SJCRH30 (cell line): ENCODE measurements around the gene TRIO. TPM values are rescaled to one million over a fixed set of nuclear protein-coding genes. Genes with fewer than 3 reads are reported as not detected.

Source experiments
- DNase-seq, 2 experiments: peaks; one replicate each; pipeline ENCODE4 v3.0.0-alpha.2; 2015 to 2020
- H3K27ac ChIP-seq: fragments of 250-450 bp; sonication (Bioruptor Pico); 2 replicates; pipeline ENCODE4 v1.5.1; 2020; ENCODE audit warnings: mild to moderate bottlenecking, moderate library complexity
- H3K27me3 ChIP-seq: fragments of 250-450 bp; sonication (Bioruptor Pico); 2 replicates; pipeline ENCODE4 v1.5.1; 2020; ENCODE audit warnings: mild to moderate bottlenecking, moderate library complexity
- H3K36me3 ChIP-seq: fragments of 250-450 bp; sonication (Bioruptor Pico); 2 replicates; pipeline ENCODE4 v1.5.1; 2020; ENCODE audit warnings: mild to moderate bottlenecking, moderate library complexity
- H3K4me1 ChIP-seq: fragments of 250-450 bp; sonication (Bioruptor Pico); 2 replicates; pipeline ENCODE4 v1.5.1; 2020; ENCODE audit warnings: mild to moderate bottlenecking, moderate library complexity
- H3K4me3 ChIP-seq: fragments of 250-450 bp; sonication (Bioruptor Pico); 2 replicates; pipeline ENCODE4 v1.5.1; 2020; ENCODE audit warnings: mild to moderate bottlenecking, moderate library complexity
- H3K9me3 ChIP-seq: fragments of 250-450 bp; sonication (Bioruptor Pico); replicated peaks from 2 replicates; pipeline ENCODE4 v1.5.1; 2020; ENCODE audit warnings: mild to moderate bottlenecking, moderate library complexity
- total RNA-seq: library from RNA; depleted of rRNA; stranded (reverse); fragments of >200 nt; shearing (Covaris generic); gene quantifications from 2 replicates; pipeline ENCODE4 v1.2.3, GENCODE V29; 2014

TRIO gene
- total RNA-seq, 1 experiment from 2014 or later: 82.9 TPM

DNA sequence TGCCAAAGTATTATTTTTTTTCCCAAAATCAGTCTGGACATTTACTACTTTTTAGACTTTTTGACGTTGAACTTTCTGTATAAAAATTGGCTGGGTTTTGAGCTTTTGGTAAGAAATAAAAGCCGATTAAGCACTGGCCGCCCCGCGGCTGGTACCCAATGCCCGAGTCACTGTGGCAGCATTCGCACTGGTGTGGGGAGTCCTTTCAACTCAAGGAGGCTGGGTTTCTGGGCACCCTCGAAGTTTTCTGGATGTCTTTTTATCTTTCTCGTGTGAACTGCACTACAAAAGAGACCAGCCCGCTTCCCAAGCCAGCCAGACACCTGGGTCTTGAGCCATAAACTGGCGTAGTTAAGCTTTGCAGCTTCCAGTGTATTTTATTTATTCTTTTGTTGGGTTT is 366.4 kb downstream of the TRIO start:
- no peak overlapping the region for H3K27ac ChIP-seq
- no peaks in the 10 kb centered on the region for H3K27me3 ChIP-seq
- H3K36me3 ChIP-seq: 0 out of 2 replicates have a peak, but pooled peaks cover under 1% of the 10 kb centered on the region
- H3K4me1 ChIP-seq: no peaks in the 10 kb centered on the region
- no peaks in the 10 kb centered on the region for H3K9me3 ChIP-seq
- DNase-seq: no peak
- H3K4me3 ChIP-seq: no peak overlapping the region

- Histone ChIP-seq H3K4me1 (no peaks in the 10 kb centered on the region), H3K36me3 (no peaks in the 10 kb centered on the region), H3K9me3 (no peaks in the 10 kb centered on the region), H3K4me3 (no peak overlapping the region), H3K27ac (no peak overlapping the region), H3K27me3 (no peaks in the 10 kb centered on the region)
- DNase-seq: no peak
Observed at GRCh38 chr5:14510156-14510734, 367.1 kb downstream of the TRIO start.

GRCh38 chr5:14510880-14511279 is 367.7 kb downstream of the TRIO start:
- Histone ChIP-seq H3K4me1 (no peaks in the 10 kb centered on the region), H3K9me3 (no peaks in the 10 kb centered on the region), H3K4me3 (no peak overlapping the region), H3K36me3 (no peaks in the 10 kb centered on the region), H3K27ac (no peak overlapping the region), H3K27me3 (no peaks in the 10 kb centered on the region)
- DNase-seq: no peak

- DNase-seq: no peak
- Histone ChIP-seq H3K4me3 (no peak overlapping the region), H3K9me3 (no peaks in the 10 kb centered on the region), H3K4me1 (no peaks in the 10 kb centered on the region), H3K36me3 (no peaks in the 10 kb centered on the region), H3K27ac (no peak overlapping the region), H3K27me3 (no peaks in the 10 kb centered on the region)
Observed at GRCh38 chr5:14512574-14512973, 369.4 kb downstream of the TRIO start.

DNA sequence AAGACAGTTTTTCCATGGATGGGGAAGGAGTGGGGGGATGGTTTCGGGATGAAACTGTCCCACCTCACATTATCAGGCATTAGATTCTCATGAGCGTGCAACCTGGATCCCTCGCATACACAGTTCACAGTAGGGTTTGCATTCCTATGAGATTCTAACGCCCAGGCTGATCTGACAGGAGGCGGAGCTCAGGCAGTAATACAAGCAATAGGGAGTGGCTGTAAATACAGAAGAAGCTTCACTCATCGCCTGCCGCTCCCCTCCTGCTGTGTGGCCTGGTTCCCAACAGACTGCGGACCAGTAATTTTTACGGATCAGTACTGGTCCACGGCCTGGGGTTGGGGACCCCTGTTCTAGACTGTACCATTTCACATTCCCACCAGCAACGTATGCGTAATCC is 370.1 kb downstream of the TRIO start:
- no peaks in the 10 kb centered on the region for H3K9me3 ChIP-seq
- no peaks in the 10 kb centered on the region for H3K4me1 ChIP-seq
- DNase-seq: no peak
- no peak overlapping the region for H3K27ac ChIP-seq
- no peak overlapping the region for H3K4me3 ChIP-seq
- no peaks in the 10 kb centered on the region for H3K27me3 ChIP-seq
- no peaks in the 10 kb centered on the region for H3K36me3 ChIP-seq

GRCh38 chr5:14516901-14517300 is 373.8 kb downstream of the TRIO start:
- H3K36me3 ChIP-seq: no peaks in the 10 kb centered on the region
- no peak overlapping the region for H3K27ac ChIP-seq
- H3K4me1 ChIP-seq: no peaks in the 10 kb centered on the region
- DNase-seq: no peak
- no peaks in the 10 kb centered on the region for H3K27me3 ChIP-seq
- H3K4me3 ChIP-seq: no peak overlapping the region
- no peaks in the 10 kb centered on the region for H3K9me3 ChIP-seq

GRCh38 chr5:14518638-14519037 is 375.5 kb downstream of the TRIO start:
- no peaks in the 10 kb centered on the region for H3K4me1 ChIP-seq
- H3K27ac ChIP-seq: no peak overlapping the region
- H3K9me3 ChIP-seq: no peaks in the 10 kb centered on the region
- H3K4me3 ChIP-seq: no peak overlapping the region
- no peaks in the 10 kb centered on the region for H3K27me3 ChIP-seq
- no peaks in the 10 kb centered on the region for H3K36me3 ChIP-seq
- no peak for DNase-seq

DNA sequence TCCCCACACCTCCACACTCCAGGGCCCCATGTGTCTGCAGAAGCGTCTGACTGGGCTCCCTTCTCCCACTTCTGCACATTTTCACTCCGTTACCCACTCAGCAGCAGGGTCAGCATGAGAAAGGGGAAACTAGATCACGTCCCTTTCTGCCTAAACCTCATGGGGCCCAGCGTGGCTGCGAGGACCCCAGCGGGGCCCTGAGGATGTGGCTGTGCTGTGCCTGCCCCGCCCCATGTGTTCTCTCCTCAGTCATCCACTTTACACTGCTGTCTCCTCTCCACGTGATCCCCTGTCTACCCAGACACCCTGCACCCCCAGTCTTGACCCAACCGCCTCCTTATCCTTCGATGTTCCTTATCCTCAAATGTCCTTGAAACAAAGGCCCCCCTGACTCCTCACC is 378.6 kb downstream of the TRIO start:
- Histone ChIP-seq H3K9me3 (no peaks in the 10 kb centered on the region), H3K4me3 (no peak overlapping the region), H3K27me3 (no peaks in the 10 kb centered on the region), H3K36me3 (no peaks in the 10 kb centered on the region), H3K4me1 (no peaks in the 10 kb centered on the region), H3K27ac (no peak overlapping the region)
- DNase-seq: no peak

DNA sequence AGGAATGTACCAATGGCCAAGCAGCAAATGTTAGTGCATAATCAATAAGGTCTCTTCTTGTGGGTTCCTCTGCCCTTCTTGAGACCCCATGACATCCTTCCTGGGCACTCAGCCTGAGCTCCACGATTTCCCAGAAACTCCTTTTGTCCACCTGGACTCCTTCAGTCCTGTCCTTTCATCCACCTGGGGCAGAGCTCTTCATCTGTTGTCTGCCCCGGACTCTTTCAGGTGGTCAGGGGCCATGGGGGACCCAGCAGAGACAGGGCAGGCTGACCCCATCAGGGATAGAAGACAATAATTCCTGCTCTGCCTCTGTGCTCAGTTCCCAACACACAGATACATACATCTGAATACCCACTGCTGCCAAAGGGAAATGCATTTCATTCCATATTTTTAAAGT is 379.6 kb downstream of the TRIO start:
- Histone ChIP-seq H3K4me1 (no peaks in the 10 kb centered on the region), H3K36me3 (no peaks in the 10 kb centered on the region), H3K27me3 (no peaks in the 10 kb centered on the region), H3K9me3 (no peaks in the 10 kb centered on the region), H3K4me3 (no peak overlapping the region), H3K27ac (no peak overlapping the region)
- DNase-seq: no peak

DNA sequence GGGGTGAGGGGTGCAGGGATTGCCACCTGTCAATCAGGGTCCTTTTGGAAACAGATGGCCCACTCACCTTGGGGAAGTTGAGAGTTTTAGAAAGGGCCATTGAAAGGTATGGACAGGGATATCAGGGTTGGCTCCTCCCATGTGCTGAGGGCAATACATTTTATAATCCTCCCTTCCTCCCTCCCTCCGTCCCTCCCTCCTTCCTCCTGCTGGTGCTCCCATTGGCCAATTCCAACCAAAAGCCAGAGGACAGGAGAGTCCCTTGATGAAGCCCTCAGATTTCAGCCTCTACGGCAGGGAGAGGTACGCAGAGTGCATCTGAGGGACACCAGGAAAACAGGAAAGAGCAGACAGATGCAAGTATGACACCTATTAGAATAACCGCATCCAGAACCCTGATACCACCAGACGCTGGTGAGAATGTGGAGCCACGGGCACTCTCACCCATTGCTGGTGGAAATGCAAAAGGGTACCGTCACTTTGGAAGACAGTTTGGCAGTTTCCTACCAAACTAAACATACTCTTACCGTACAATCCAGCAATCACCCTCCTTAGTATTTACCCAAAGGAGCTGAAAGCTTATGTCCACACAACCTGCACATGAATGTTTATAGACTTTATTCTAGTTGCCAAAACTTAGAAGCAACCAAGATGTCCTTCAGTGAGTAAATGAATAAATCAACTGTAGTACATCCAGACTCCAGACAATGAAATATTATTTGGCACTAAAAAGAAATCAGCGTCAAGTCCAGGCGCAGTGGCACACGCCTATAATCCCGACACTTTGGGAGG is 380.3 kb downstream of the TRIO start:
- Histone ChIP-seq H3K4me1 (no peaks in the 10 kb centered on the region), H3K9me3 (no peaks in the 10 kb centered on the region), H3K27ac (no peak overlapping the region), H3K27me3 (no peaks in the 10 kb centered on the region), H3K4me3 (no peak overlapping the region), H3K36me3 (no peaks in the 10 kb centered on the region)
- no peak for DNase-seq

- Histone ChIP-seq H3K4me1 (no peaks in the 10 kb centered on the region), H3K36me3 (no peaks in the 10 kb centered on the region), H3K4me3 (no peak overlapping the region), H3K27ac (no peak overlapping the region), H3K9me3 (no peaks in the 10 kb centered on the region), H3K27me3 (no peaks in the 10 kb centered on the region)
- no peak for DNase-seq
Observed at GRCh38 chr5:14525397-14525796, 382.3 kb downstream of the TRIO start.

- Histone ChIP-seq H3K27me3 (no peaks in the 10 kb centered on the region), H3K9me3 (no peaks in the 10 kb centered on the region), H3K27ac (no peak overlapping the region), H3K4me3 (no peak overlapping the region), H3K4me1 (no peaks in the 10 kb centered on the region), H3K36me3 (no peaks in the 10 kb centered on the region)
- DNase-seq: no peak
Observed at GRCh38 chr5:14526493-14526892, 383.4 kb downstream of the TRIO start.

DNA sequence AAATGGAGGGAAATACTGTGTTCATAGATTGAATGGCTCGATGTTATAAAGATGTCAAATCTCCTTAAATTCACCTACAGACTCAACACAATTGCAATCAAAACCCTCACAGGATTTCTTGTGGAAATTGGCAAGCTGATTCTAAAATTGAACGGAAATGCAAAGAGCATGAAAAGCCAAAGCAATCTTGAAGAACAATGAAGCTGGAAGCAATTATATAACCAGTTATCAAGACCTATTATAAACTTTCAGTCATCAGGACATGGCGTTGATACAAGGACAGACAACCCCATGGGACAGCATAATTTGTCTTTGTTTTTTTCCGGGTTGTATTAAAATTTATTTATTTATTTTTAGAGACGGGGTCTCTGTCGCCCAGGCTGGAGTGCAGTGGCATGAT is 385.0 kb downstream of the TRIO start:
- Histone ChIP-seq H3K36me3 (no peaks in the 10 kb centered on the region), H3K4me3 (no peak overlapping the region), H3K27ac (no peak overlapping the region), H3K4me1 (no peaks in the 10 kb centered on the region), H3K27me3 (no peaks in the 10 kb centered on the region), H3K9me3 (no peaks in the 10 kb centered on the region)
- DNase-seq: no peak

GRCh38 chr5:14528926-14529325 is 385.8 kb downstream of the TRIO start:
- Histone ChIP-seq H3K36me3 (no peaks in the 10 kb centered on the region), H3K4me3 (no peak overlapping the region), H3K9me3 (no peaks in the 10 kb centered on the region), H3K4me1 (no peaks in the 10 kb centered on the region), H3K27ac (no peak overlapping the region), H3K27me3 (no peaks in the 10 kb centered on the region)
- no peak for DNase-seq

GRCh38 chr5:14531668-14532067 is 388.5 kb downstream of the TRIO start:
- H3K27me3 ChIP-seq: no peaks in the 10 kb centered on the region
- no peaks in the 10 kb centered on the region for H3K36me3 ChIP-seq
- H3K4me3 ChIP-seq: no peak overlapping the region
- H3K4me1 ChIP-seq: peaks cover 6% of the 10 kb centered on the region; the same call in 1 of the 2 replicates
- no peak overlapping the region for H3K27ac ChIP-seq
- no peaks in the 10 kb centered on the region for H3K9me3 ChIP-seq
- no peak for DNase-seq

DNA sequence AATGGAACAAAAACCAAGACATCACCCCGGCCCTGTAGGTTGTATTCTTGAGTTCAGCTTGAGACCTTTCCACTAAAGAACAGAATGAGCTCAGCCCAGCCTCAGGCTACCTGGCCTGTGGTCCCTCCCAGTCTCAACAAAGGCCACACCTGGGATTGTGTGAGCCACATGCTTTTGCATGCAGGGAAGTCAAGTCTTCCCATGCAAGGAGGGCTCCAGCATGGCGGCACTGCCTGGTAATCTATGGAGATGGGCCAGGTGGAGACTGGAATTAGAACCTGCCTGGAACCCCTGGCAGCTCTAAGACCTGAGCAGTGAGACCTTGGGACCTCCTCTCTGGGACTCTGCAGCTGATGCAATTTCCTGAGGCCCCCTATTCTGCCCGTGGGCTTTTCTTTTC is 389.0 kb downstream of the TRIO start:
- H3K27ac ChIP-seq: no peak overlapping the region
- no peak overlapping the region for H3K4me3 ChIP-seq
- H3K27me3 ChIP-seq: no peaks in the 10 kb centered on the region
- H3K4me1 ChIP-seq: peaks cover 6% of the 10 kb centered on the region; the same call in 1 of the 2 replicates
- H3K36me3 ChIP-seq: no peaks in the 10 kb centered on the region
- H3K9me3 ChIP-seq: no peaks in the 10 kb centered on the region
- no peak for DNase-seq
